ENCODE data around the gene PDE9A. TPM values are rescaled to one million over a fixed set of nuclear protein-coding genes. Genes with fewer than 3 reads are reported as not detected.

The PDE9A gene
- total RNA-seq, 4 donors from 2014 or later, result 26.7 to 30.6 (median 28.7) TPM

GRCh38 chr21:42615924-42616323, 37.5 kb upstream of the PDE9A start:
- H3K9me3 ChIP-seq, result peaks cover 0 to 15% (median 0%) of the 10 kb centered on the region in 4 donors
- no peak for TF ChIP-seq CTCF (IDR thresholded peaks at IDR 0.05)
- TF ChIP-seq EP300 (IDR thresholded peaks at IDR 0.05), result no peak
- TF ChIP-seq POLR2A (IDR thresholded peaks at IDR 0.05), result no peak
- no peaks in the 10 kb centered on the region for H3K36me3 ChIP-seq
- no peak for DNase-seq (ENCODE audit: low spot score in 2 of 2)
- H3K27ac ChIP-seq, result no peak overlapping the region
- 61 to 62% methylated on average over 3 of the region's 3 CpGs for WGBS, 2 donors
- H3K27me3 ChIP-seq, result peaks cover 0 to 36% of the 10 kb centered on the region in 2 donors
- H3K4me1 ChIP-seq, result peaks cover 0 to 24% (median 3%) of the 10 kb centered on the region in 4 donors
- no peak overlapping the region for H3K4me3 ChIP-seq

GRCh38 chr21:42616446-42616845, 37.0 kb upstream of the PDE9A start:
- TF ChIP-seq CTCF (IDR thresholded peaks at IDR 0.05) (no peak), EP300 (IDR thresholded peaks at IDR 0.05) (no peak), POLR2A (IDR thresholded peaks at IDR 0.05) (no peak)
- peaks cover 0 to 29% (median 3%) of the 10 kb centered on the region in 4 donors for H3K4me1 ChIP-seq
- H3K36me3 ChIP-seq, result no peaks in the 10 kb centered on the region
- DNase-seq (ENCODE audit: low spot score in 2 of 2), result no peak
- H3K27me3 ChIP-seq, result peaks cover 0 to 36% of the 10 kb centered on the region in 2 donors
- WGBS, 2 donors, result 14 to 17% methylated on average over 18 of the region's 18 CpGs
- H3K27ac ChIP-seq, result peak overlapping the region in 1 of 4 donors; percentile 59
- peaks cover 0 to 12% (median 0%) of the 10 kb centered on the region in 4 donors for H3K9me3 ChIP-seq
- H3K4me3 ChIP-seq, result peak overlapping the region in 3 of 4 donors; percentile 14 to 39 (median 32)

GRCh38 chr21:42616941-42617340, 36.5 kb upstream of the PDE9A start:
- H3K27ac ChIP-seq, result peak overlapping the region in 1 of 4 donors; percentile 59
- H3K27me3 ChIP-seq, result peaks cover 0 to 36% of the 10 kb centered on the region in 2 donors
- no peaks in the 10 kb centered on the region for H3K36me3 ChIP-seq
- no peak for DNase-seq (ENCODE audit: low spot score in 2 of 2)
- WGBS, 2 donors, result 70 to 84% methylated on average over 14 to 16 of the region's 21 CpGs
- H3K4me3 ChIP-seq, result no peak overlapping the region
- peaks cover 0 to 7% (median 0%) of the 10 kb centered on the region in 4 donors for H3K9me3 ChIP-seq
- peaks cover 0 to 31% (median 3%) of the 10 kb centered on the region in 4 donors for H3K4me1 ChIP-seq
- TF ChIP-seq CTCF (IDR thresholded peaks at IDR 0.05) (no peak), EP300 (IDR thresholded peaks at IDR 0.05) (no peak), POLR2A (IDR thresholded peaks at IDR 0.05) (no peak)

DNA sequence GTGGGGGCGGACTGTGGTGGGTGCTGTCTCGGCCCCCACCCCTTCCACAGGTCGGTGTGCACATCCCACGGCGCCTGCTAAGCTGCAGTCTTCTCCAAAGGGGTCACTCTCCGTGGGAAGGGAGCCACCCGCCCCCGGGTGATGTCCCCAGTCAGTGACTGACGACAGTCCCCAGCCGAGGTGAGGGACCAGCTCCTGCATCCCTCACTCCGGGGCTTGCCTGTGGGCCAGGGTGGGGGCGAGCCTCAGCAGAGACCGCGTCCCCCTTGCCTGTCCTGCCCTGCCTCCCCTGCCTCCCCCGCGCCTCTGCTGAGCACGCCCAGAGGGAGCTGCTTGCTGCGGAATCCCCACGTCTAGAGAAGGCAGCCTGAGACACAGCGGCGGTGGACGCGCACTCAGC, 35.9 kb upstream of the PDE9A start:
- H3K27me3 ChIP-seq, result peaks cover 0 to 36% of the 10 kb centered on the region in 2 donors
- TF ChIP-seq EP300 (IDR thresholded peaks at IDR 0.05), result no peak
- H3K9me3 ChIP-seq, result peaks cover 0 to 2% (median 0%) of the 10 kb centered on the region in 4 donors
- no peaks in the 10 kb centered on the region for H3K36me3 ChIP-seq
- DNase-seq (ENCODE audit: low spot score in 2 of 2), result no peak
- no peak overlapping the region for H3K4me3 ChIP-seq
- H3K27ac ChIP-seq, result peak overlapping the region in 1 of 4 donors; percentile 59
- H3K4me1 ChIP-seq, result peaks cover 0 to 31% (median 3%) of the 10 kb centered on the region in 4 donors
- WGBS, 2 donors, result 47 to 72% methylated on average over 14 to 19 of the region's 23 CpGs

- Histone ChIP-seq H3K4me3 (no peak overlapping the region), H3K4me1 (peaks cover 0 to 31% (median 3%) of the 10 kb centered on the region in 4 donors), H3K27ac (peak overlapping the region in 1 of 4 donors; percentile 53), H3K9me3 (no peaks in the 10 kb centered on the region), H3K27me3 (peaks cover 0 to 36% of the 10 kb centered on the region in 2 donors), H3K36me3 (no peaks in the 10 kb centered on the region)
- DNase-seq (ENCODE audit: low spot score in 2 of 2), result no peak
- TF ChIP-seq CTCF (IDR thresholded peaks at IDR 0.05) (no peak), EP300 (IDR thresholded peaks at IDR 0.05) (no peak), POLR2A (IDR thresholded peaks at IDR 0.05) (no peak)
- WGBS, 2 donors, result 85 to 89% methylated on average over 3 of the region's 3 CpGs
Measured at GRCh38 chr21:42618707-42619102, 34.7 kb upstream of the PDE9A start.
